ENCODE measurements around the gene CSRP2. TPM values are rescaled to one million over a fixed set of nuclear protein-coding genes. Genes with fewer than 3 reads are reported as not detected.

Gene CSRP2
- polyA plus RNA-seq, 1 donor from 2014 or later = 67.2 TPM

GRCh38 chr12:76915361-76916169 is 36.7 kb upstream of the CSRP2 start:
- H3K4me2 ChIP-seq (ENCODE audit: low read length) = no peak overlapping the region
- no peak overlapping the region for H2AFZ ChIP-seq (ENCODE audit: low read depth, low read length)

More at GRCh38 chr12:76915361-76916169, 36.7 kb upstream of the CSRP2 start:
- Histone ChIP-seq H3K9me3 (ENCODE audit: low read length) (no peaks in the 10 kb centered on the region), H3K79me2 (replicated peaks; ENCODE audit: insufficient read depth, low read length) (no peaks in the 10 kb centered on the region), H3K9me2 (ENCODE audit: insufficient read depth, low read length) (no peaks in the 10 kb centered on the region), H3K9ac (ENCODE audit: low read length) (no peak overlapping the region), H3K4me3 (ENCODE audit: low read length) (no peak overlapping the region), H3K27ac (ENCODE audit: low read length) (no peak overlapping the region), H4K20me1 (ENCODE audit: insufficient read depth) (no peaks in the 10 kb centered on the region), H3F3A (ENCODE audit: insufficient read depth, low read length, poor library complexity, severe bottlenecking) (no peaks in the 10 kb centered on the region), H3K27me3 (ENCODE audit: insufficient read depth, low read depth, low read length) (no peaks in the 10 kb centered on the region), H3K36me3 (ENCODE audit: insufficient read depth, low read length) (no peaks in the 10 kb centered on the region)
- TF ChIP-seq REST (IDR thresholded peaks at IDR 0.05; ENCODE audit: borderline replicate concordance) = no peak
- TF ChIP-seq RAD21 (conservative IDR thresholded peaks at IDR 0.05) = no peak
- TF ChIP-seq EZH2 (IDR thresholded peaks at IDR 0.05; ENCODE audit: borderline replicate concordance, insufficient read depth, low read length, poor library complexity, severe bottlenecking) = no peak
- TF ChIP-seq SMC3 (conservative IDR thresholded peaks at IDR 0.05; ENCODE audit: poor library complexity) = no peak
- no peak for TF ChIP-seq POLR2AphosphoS5 (IDR thresholded peaks at IDR 0.05)
- TF ChIP-seq MXI1 (conservative IDR thresholded peaks at IDR 0.05; ENCODE audit: poor library complexity, severe bottlenecking) = no peak
- TF ChIP-seq TAF1 (IDR thresholded peaks at IDR 0.05; ENCODE audit: low read depth) = no peak
- no peak for TF ChIP-seq CTCF (IDR thresholded peaks at IDR 0.05; ENCODE audit: poor library complexity, severe bottlenecking)
- no peak for TF ChIP-seq EP300 (conservative IDR thresholded peaks at IDR 0.05; ENCODE audit: poor library complexity, severe bottlenecking)
